ENCODE data around the gene COLEC11.

COLEC11 gene

GRCh38 chr2:3602553-3603339, 7.8 kb downstream of the COLEC11 start:
- Histone ChIP-seq H3K79me1 (replicated peaks; ENCODE audit: low read length, poor library complexity, severe bottlenecking) (no peaks in the 10 kb centered on the region), H3K27me3 (ENCODE audit: control insufficient read depth in 1 of 2, insufficient read depth in 1 of 2, low read length in 2 of 2) (no peaks in the 10 kb centered on the region), H2BK120ac (ENCODE audit: low read depth, low read length) (no peak overlapping the region), H3K27ac (ENCODE audit: low read length, poor library complexity, severe bottlenecking) (no peak overlapping the region), H2AK5ac (ENCODE audit: low read length, severe bottlenecking) (no peak overlapping the region), H3K14ac (ENCODE audit: low read length in 2 of 2) (no peak overlapping the region), H2AFZ (ENCODE audit: low read depth, low read length) (no peak overlapping the region), H3K36me3 (ENCODE audit: control insufficient read depth in 1 of 2, insufficient read depth in 2 of 2, low read depth in 1 of 2, low read length in 2 of 2) (peaks cover 0 to 3% of the 10 kb centered on the region in 2 experiments), H3K4me1 (ENCODE audit: control insufficient read depth, insufficient read depth, low read depth, low read length) (peaks cover 1% of the 10 kb centered on the region), H3K4ac (ENCODE audit: low read depth in 1 of 2, low read length in 2 of 2) (no peak overlapping the region), H3K4me3 (ENCODE audit: insufficient read depth in 1 of 2, low read depth in 1 of 2, low read length in 2 of 2) (no peak overlapping the region), H3K23ac (ENCODE audit: low read length in 2 of 2) (no peak overlapping the region), H3K9ac (ENCODE audit: low read length) (no peak overlapping the region), H2BK15ac (ENCODE audit: low read depth, poor library complexity, severe bottlenecking) (no peak overlapping the region), H3K9me3 (ENCODE audit: control insufficient read depth, low read length) (no peaks in the 10 kb centered on the region), H2BK12ac (ENCODE audit: low read length in 2 of 2) (peak overlapping the region; percentile 26 to 79), H4K8ac (ENCODE audit: low read length) (no peak overlapping the region), H3K18ac (ENCODE audit: low read depth in 1 of 2, low read length in 2 of 2) (peak overlapping the region in 1 of 2 experiments; percentile 14), H2BK5ac (ENCODE audit: low read depth, low read length, poor library complexity, severe bottlenecking) (no peak overlapping the region), H4K91ac (ENCODE audit: low read length) (no peak overlapping the region), H3K4me2 (ENCODE audit: low read length, poor library complexity, severe bottlenecking) (no peak overlapping the region)
- WGBS, result 91% methylated on average over 23 of the region's 25 CpGs
- no peak for DNase-seq

- WGBS, result 91% methylated on average over 19 of the region's 19 CpGs
Measured at GRCh38 chr2:3603536-3604206, 8.8 kb downstream of the COLEC11 start.

GRCh38 chr2:3604207-3604877, 9.4 kb downstream of the COLEC11 start:
- Histone ChIP-seq H3K9me3 (ENCODE audit: control insufficient read depth, low read length) (no peaks in the 10 kb centered on the region), H3K36me3 (ENCODE audit: control insufficient read depth in 1 of 2, insufficient read depth in 2 of 2, low read depth in 1 of 2, low read length in 2 of 2) (peaks cover 0 to 3% of the 10 kb centered on the region in 2 experiments), H2BK12ac (ENCODE audit: low read length in 2 of 2) (peak overlapping the region; percentile 3 to 4), H3K18ac (ENCODE audit: low read depth in 1 of 2, low read length in 2 of 2) (peak overlapping the region in 1 of 2 experiments; percentile 82), H3K23ac (ENCODE audit: low read length in 2 of 2) (no peak overlapping the region), H2AK5ac (ENCODE audit: low read length, severe bottlenecking) (no peak overlapping the region), H3K9ac (ENCODE audit: low read length) (no peak overlapping the region), H3K14ac (ENCODE audit: low read length in 2 of 2) (no peak overlapping the region), H3K27me3 (ENCODE audit: control insufficient read depth in 1 of 2, insufficient read depth in 1 of 2, low read length in 2 of 2) (peaks cover 0 to 7% of the 10 kb centered on the region in 2 experiments), H3K79me1 (replicated peaks; ENCODE audit: low read length, poor library complexity, severe bottlenecking) (no peaks in the 10 kb centered on the region), H2BK5ac (ENCODE audit: low read depth, low read length, poor library complexity, severe bottlenecking) (no peak overlapping the region), H3K4me1 (ENCODE audit: control insufficient read depth, insufficient read depth, low read depth, low read length) (peaks cover 1% of the 10 kb centered on the region), H2BK120ac (ENCODE audit: low read depth, low read length) (no peak overlapping the region), H3K4ac (ENCODE audit: low read depth in 1 of 2, low read length in 2 of 2) (peak overlapping the region; percentile 53), H2BK15ac (ENCODE audit: low read depth, poor library complexity, severe bottlenecking) (no peak overlapping the region), H3K4me3 (ENCODE audit: insufficient read depth in 1 of 2, low read depth in 1 of 2, low read length in 2 of 2) (no peak overlapping the region), H3K4me2 (ENCODE audit: low read length, poor library complexity, severe bottlenecking) (no peak overlapping the region), H4K91ac (ENCODE audit: low read length) (no peak overlapping the region), H2AFZ (ENCODE audit: low read depth, low read length) (no peak overlapping the region), H4K8ac (ENCODE audit: low read length) (peak overlapping the region; percentile 83), H3K27ac (ENCODE audit: low read length, poor library complexity, severe bottlenecking) (no peak overlapping the region)
- 53% methylated on average over 16 of the region's 16 CpGs for WGBS
- peak; percentile 70 for DNase-seq

More at GRCh38 chr2:3603536-3604206, 8.8 kb downstream of the COLEC11 start:
- Histone ChIP-seq H3K36me3 (ENCODE audit: control insufficient read depth in 1 of 2, insufficient read depth in 2 of 2, low read depth in 1 of 2, low read length in 2 of 2) (peaks cover 0 to 3% of the 10 kb centered on the region in 2 experiments), H4K8ac (ENCODE audit: low read length) (peak overlapping the region; percentile 83), H3K4me2 (ENCODE audit: low read length, poor library complexity, severe bottlenecking) (no peak overlapping the region), H2BK5ac (ENCODE audit: low read depth, low read length, poor library complexity, severe bottlenecking) (no peak overlapping the region), H4K91ac (ENCODE audit: low read length) (peak overlapping the region; percentile 85), H2BK15ac (ENCODE audit: low read depth, poor library complexity, severe bottlenecking) (peak overlapping the region; percentile 57), H3K18ac (ENCODE audit: low read depth in 1 of 2, low read length in 2 of 2) (peak overlapping the region; percentile 25 to 82), H3K4ac (ENCODE audit: low read depth in 1 of 2, low read length in 2 of 2) (peak overlapping the region; percentile 35 to 53), H3K4me3 (ENCODE audit: insufficient read depth in 1 of 2, low read depth in 1 of 2, low read length in 2 of 2) (no peak overlapping the region), H2BK120ac (ENCODE audit: low read depth, low read length) (peak overlapping the region; percentile 66), H3K9ac (ENCODE audit: low read length) (no peak overlapping the region), H2AFZ (ENCODE audit: low read depth, low read length) (no peak overlapping the region), H2AK5ac (ENCODE audit: low read length, severe bottlenecking) (no peak overlapping the region), H3K9me3 (ENCODE audit: control insufficient read depth, low read length) (no peaks in the 10 kb centered on the region), H3K23ac (ENCODE audit: low read length in 2 of 2) (no peak overlapping the region), H3K27me3 (ENCODE audit: control insufficient read depth in 1 of 2, insufficient read depth in 1 of 2, low read length in 2 of 2) (peaks cover 0 to 3% of the 10 kb centered on the region in 2 experiments), H3K79me1 (replicated peaks; ENCODE audit: low read length, poor library complexity, severe bottlenecking) (no peaks in the 10 kb centered on the region), H2BK12ac (ENCODE audit: low read length in 2 of 2) (peak overlapping the region; percentile 21 to 85), H3K14ac (ENCODE audit: low read length in 2 of 2) (peak overlapping the region in 1 of 2 experiments; percentile 53), H3K4me1 (ENCODE audit: control insufficient read depth, insufficient read depth, low read depth, low read length) (peaks cover 1% of the 10 kb centered on the region), H3K27ac (ENCODE audit: low read length, poor library complexity, severe bottlenecking) (no peak overlapping the region)
- no peak for DNase-seq
